Urinary bladder (tissue), 4 donors: Measurements from ENCODE around the gene ZNF354C. TPM values are rescaled to one million over a fixed set of nuclear protein-coding genes. Genes with fewer than 3 reads are reported as not detected.
"Not testable (repeated sequence)": the region's sequence is repeated elsewhere in the genome, so short reads cannot be mapped to it uniquely, and the experiment has no call there.

Source experiments
- DNase-seq: peaks from one replicate; pipeline ENCODE4 v3.0.0-alpha.2; 2015; ENCODE audit errors: extremely low spot score
- H3K27ac ChIP-seq: one replicate; pipeline ENCODE4 v1.5.1; 2013; ENCODE audit warnings: low read depth, mild to moderate bottlenecking, moderate library complexity
- H3K36me3 ChIP-seq: one replicate; pipeline ENCODE4 v1.6.1; 2013; ENCODE audit warnings: mild to moderate bottlenecking, moderate library complexity; ENCODE audit not compliant: insufficient read depth
- H3K4me1 ChIP-seq: one replicate; pipeline ENCODE4 v1.6.1; 2013; ENCODE audit warnings: mild to moderate bottlenecking, moderate library complexity; ENCODE audit not compliant: insufficient read depth
- H3K4me3 ChIP-seq: one replicate; pipeline ENCODE4 v1.5.1; 2013; ENCODE audit warnings: low read depth, low read length
- WGBS: extraction: QIAGEN DNeasy Blood & Tissue Kit; methylation state at CpG from one replicate; pipeline ENCODE4 v1.1.7; 2013; 5-methylcytosine and 5-hydroxymethylcytosine counted together
- polyA plus RNA-seq: library from polyadenylated mRNA; stranded (reverse); fragments of 200-250 nt; gene quantifications from one replicate; pipeline ENCODE4 v1.2.3, GENCODE V29; 2013
- total RNA-seq: library from RNA; depleted of rRNA; stranded (reverse); fragments of >200 nt; gene quantifications from one replicate; pipeline ENCODE4 v1.2.3, GENCODE V29; 2014
- donor health status: healthy with polysubstance abuse.
- donor health status: healthy.

Gene ZNF354C
- total and polyA plus RNA-seq, 2 donors = 4.0 to 28.9 TPM

GRCh38 chr5:179080724-179081123, 20.6 kb downstream of the ZNF354C start:
- DNase-seq = no peak
- Histone ChIP-seq H3K36me3 (peaks cover 22% of the 10 kb centered on the region), H3K27ac (no peak overlapping the region), H3K4me1 (no peaks in the 10 kb centered on the region), H3K4me3 (no peak overlapping the region)
- WGBS = 96% methylated on average over 4 of the region's 4 CpGs

- no peaks in the 10 kb centered on the region for H3K36me3 ChIP-seq
- H3K4me3 ChIP-seq = no peak overlapping the region
- H3K4me1 ChIP-seq = no peaks in the 10 kb centered on the region
- DNase-seq = no peak
- WGBS = 86% methylated on average over 2 of the region's 2 CpGs
- no peak overlapping the region for H3K27ac ChIP-seq
Measured at GRCh38 chr5:179089502-179089901, 29.3 kb downstream of the ZNF354C start.

- WGBS = 90% methylated on average over 17 of the region's 17 CpGs
- not testable (repeated sequence) for H3K4me1 ChIP-seq
Measured at GRCh38 chr5:179101282-179101681, 41.1 kb downstream of the ZNF354C start.

GRCh38 chr5:179110528-179110927, 50.4 kb downstream of the ZNF354C start:
- Histone ChIP-seq H3K4me3 (no peak overlapping the region), H3K27ac (no peak overlapping the region), H3K36me3 (no peaks in the 10 kb centered on the region), H3K4me1 (no peaks in the 10 kb centered on the region)
- DNase-seq = no peak
- 92% methylated on average over 9 of the region's 9 CpGs for WGBS

More at GRCh38 chr5:179101282-179101681, 41.1 kb downstream of the ZNF354C start:
- H3K36me3 ChIP-seq, H3K27ac ChIP-seq, DNase-seq, H3K4me3 ChIP-seq: not testable (repeated sequence)

GRCh38 chr5:179111267-179112207, 51.4 kb downstream of the ZNF354C start:
- WGBS = 88% methylated on average over 21 of the region's 21 CpGs
- DNase-seq = no peak
- H3K36me3 ChIP-seq = no peaks in the 10 kb centered on the region
- no peaks in the 10 kb centered on the region for H3K4me1 ChIP-seq
- no peak overlapping the region for H3K27ac ChIP-seq
- no peak overlapping the region for H3K4me3 ChIP-seq

GRCh38 chr5:179112469-179113142, 52.4 kb downstream of the ZNF354C start:
- H3K4me1 ChIP-seq = no peaks in the 10 kb centered on the region
- no peak overlapping the region for H3K4me3 ChIP-seq
- no peak for DNase-seq
- H3K36me3 ChIP-seq = no peaks in the 10 kb centered on the region
- 89% methylated on average over 12 of the region's 12 CpGs for WGBS
- H3K27ac ChIP-seq = no peak overlapping the region

GRCh38 chr5:179113143-179113530, 53.0 kb downstream of the ZNF354C start:
- no peaks in the 10 kb centered on the region for H3K36me3 ChIP-seq
- WGBS = 95% methylated on average over 13 of the region's 13 CpGs
- DNase-seq = no peak
- H3K4me1 ChIP-seq = no peaks in the 10 kb centered on the region
- H3K27ac ChIP-seq = no peak overlapping the region
- no peak overlapping the region for H3K4me3 ChIP-seq

GRCh38 chr5:179113945-179114641, 53.9 kb downstream of the ZNF354C start:
- Histone ChIP-seq H3K4me3 (no peak overlapping the region), H3K27ac (no peak overlapping the region), H3K4me1 (no peaks in the 10 kb centered on the region), H3K36me3 (no peaks in the 10 kb centered on the region)
- no peak for DNase-seq
- 91% methylated on average over 12 of the region's 12 CpGs for WGBS

GRCh38 chr5:179114756-179115155, 54.6 kb downstream of the ZNF354C start:
- 96% methylated on average over 7 of the region's 7 CpGs for WGBS
- Histone ChIP-seq H3K4me3 (no peak overlapping the region), H3K36me3 (no peaks in the 10 kb centered on the region), H3K27ac (no peak overlapping the region), H3K4me1 (no peaks in the 10 kb centered on the region)
- DNase-seq = no peak

GRCh38 chr5:179115307-179115706, 55.1 kb downstream of the ZNF354C start:
- Histone ChIP-seq H3K4me1 (no peaks in the 10 kb centered on the region), H3K36me3 (no peaks in the 10 kb centered on the region), H3K4me3 (no peak overlapping the region), H3K27ac (no peak overlapping the region)
- 90% methylated on average over 5 of the region's 5 CpGs for WGBS
- DNase-seq = no peak

GRCh38 chr5:179115845-179116524, 55.8 kb downstream of the ZNF354C start:
- DNase-seq = no peak
- 91% methylated on average over 9 of the region's 9 CpGs for WGBS
- Histone ChIP-seq H3K36me3 (no peaks in the 10 kb centered on the region), H3K4me3 (no peak overlapping the region), H3K4me1 (no peaks in the 10 kb centered on the region), H3K27ac (no peak overlapping the region)

- WGBS = 89% methylated on average over 4 of the region's 4 CpGs
- no peaks in the 10 kb centered on the region for H3K4me1 ChIP-seq
- no peaks in the 10 kb centered on the region for H3K36me3 ChIP-seq
- H3K4me3 ChIP-seq = no peak overlapping the region
- no peak for DNase-seq
- H3K27ac ChIP-seq = no peak overlapping the region
Measured at GRCh38 chr5:179118338-179118737, 58.2 kb downstream of the ZNF354C start.

GRCh38 chr5:179118756-179119414, 58.7 kb downstream of the ZNF354C start:
- Histone ChIP-seq H3K27ac (no peak overlapping the region), H3K36me3 (no peaks in the 10 kb centered on the region), H3K4me1 (no peaks in the 10 kb centered on the region), H3K4me3 (no peak overlapping the region)
- DNase-seq = no peak
- WGBS = 95% methylated on average over 10 of the region's 10 CpGs
